ENCODE data around the gene CARD9. TPM values are rescaled to one million over a fixed set of nuclear protein-coding genes. Genes with fewer than 3 reads are reported as not detected.
"Not testable (repeated sequence)": the region's sequence is repeated elsewhere in the genome, so short reads cannot be mapped to it uniquely, and the experiment has no call there.

CARD9 gene
- total and polyA plus RNA-seq, 7 donors = 0.26 to 1.1 (median 0.56) TPM

- TF ChIP-seq CTCF (IDR thresholded peaks at IDR 0.05) = no peak
- peaks cover 25% of the 10 kb centered on the region for H3K4me1 ChIP-seq
- intact Hi-C loops (cut with DNase I) = loop anchor here (5.0 kb wide), 2 partner anchors 61 to 66 kb away; no protein-coding TSS in a partner anchor
- no peak for DNase-seq
- peak overlapping the region; percentile 94 for H3K27ac ChIP-seq
- no peak for ATAC-seq
- H3K9me3 ChIP-seq = no peaks in the 10 kb centered on the region
- H3K36me3 ChIP-seq (ENCODE audit: insufficient read depth in 1 of 2, low read depth in 1 of 2) = peaks cover 0 to 66% of the 10 kb centered on the region in 2 donors
- H3K27me3 ChIP-seq (ENCODE audit: insufficient read depth in 3 of 3, low read length in 2 of 3) = no peaks in the 10 kb centered on the region
- 28 to 42% (median 31%) methylated on average over 4 of the region's 4 CpGs for WGBS, 3 donors
- H3K4me3 ChIP-seq = peak overlapping the region; percentile 99
Measured at GRCh38 chr9:136411378-136411777, 37.9 kb upstream of the CARD9 start.

- ATAC-seq (peak; percentile 91 to 97 (median 92)), DNase-seq (peak; percentile 94 to 96)
- Histone ChIP-seq H3K4me1 (peaks cover 25% of the 10 kb centered on the region), H3K4me3 (peak within 1 kb of the TSS; percentile 99), H3K9me3 (no peaks in the 10 kb centered on the region), H3K36me3 (ENCODE audit: insufficient read depth in 1 of 2, low read depth in 1 of 2) (peaks cover 0 to 66% of the 10 kb centered on the region in 2 donors), H3K27ac (peak within 1 kb of the TSS; percentile 94), H3K27me3 (ENCODE audit: insufficient read depth in 3 of 3, low read length in 2 of 3) (no peaks in the 10 kb centered on the region)
- TF ChIP-seq CTCF (IDR thresholded peaks at IDR 0.05) = no peak
- WGBS, 3 donors = 0% methylated on average over 69 to 83 of the region's 83 CpGs
- intact Hi-C loops (cut with DNase I) = loop anchor here (5.0 kb wide), 2 partner anchors 62 to 67 kb away; no protein-coding TSS in a partner anchor
Measured at GRCh38 chr9:136410500-136411287, 37.2 kb upstream of the CARD9 start, which contains the start of the genes ENTR1 and PMPCA. TSS of gene ENTR1 (minus strand) at chr9:136410614. CDS start at chr9:136410397, 217 bp downstream. TSS of gene PMPCA (plus strand) at chr9:136410658. CDS start at chr9:136410669, 11 bp downstream.

GRCh38 chr9:136409557-136410455 lies 36.3 kb upstream of the CARD9 start:
- intact Hi-C loops (cut with DNase I) = loop anchor here (5.0 kb wide), 2 partner anchors 62 to 67 kb away; no protein-coding TSS in a partner anchor
- Histone ChIP-seq H3K36me3 (ENCODE audit: insufficient read depth in 1 of 2, low read depth in 1 of 2) (peaks cover 0 to 66% of the 10 kb centered on the region in 2 donors), H3K4me3 (peak overlapping the region; percentile 99), H3K27me3 (ENCODE audit: insufficient read depth in 3 of 3, low read length in 2 of 3) (no peaks in the 10 kb centered on the region), H3K9me3 (no peaks in the 10 kb centered on the region), H3K27ac (peak overlapping the region; percentile 94), H3K4me1 (peaks cover 25% of the 10 kb centered on the region)
- DNase-seq (no peak), ATAC-seq (peak; percentile 17 to 52 (median 50))
- 8 to 15% (median 8%) methylated on average over 37 to 71 of the region's 71 CpGs for WGBS, 3 donors
- no peak for TF ChIP-seq CTCF (IDR thresholded peaks at IDR 0.05)

GRCh38 chr9:136407911-136408310 lies 34.4 kb upstream of the CARD9 start:
- ATAC-seq (no peak), DNase-seq (no peak)
- no peaks in the 10 kb centered on the region for H3K9me3 ChIP-seq
- WGBS, 3 donors = 81 to 85% (median 83%) methylated on average over 7 of the region's 7 CpGs
- TF ChIP-seq CTCF (IDR thresholded peaks at IDR 0.05) = no peak
- no peaks in the 10 kb centered on the region for H3K27me3 ChIP-seq (ENCODE audit: insufficient read depth in 3 of 3, low read length in 2 of 3)
- H3K27ac ChIP-seq = no peak overlapping the region
- H3K36me3 ChIP-seq (ENCODE audit: insufficient read depth in 1 of 2, low read depth in 1 of 2) = peaks cover 0 to 61% of the 10 kb centered on the region in 2 donors
- H3K4me1 ChIP-seq = peaks cover 25% of the 10 kb centered on the region
- no peak overlapping the region for H3K4me3 ChIP-seq
- intact Hi-C loops (cut with DNase I) = loop anchor here in 1 of 2 donors (2.0 kb wide), 1 partner anchor 43 kb away; no protein-coding TSS in a partner anchor

GRCh38 chr9:136407061-136407460 lies 33.6 kb upstream of the CARD9 start:
- intact Hi-C loops (cut with DNase I) = loop anchor here in 1 of 2 donors (2.0 kb wide), 1 partner anchor 42 kb away; no protein-coding TSS in a partner anchor
- H3K27me3 ChIP-seq (ENCODE audit: insufficient read depth in 3 of 3, low read length in 2 of 3); H3K4me3 ChIP-seq; H3K27ac ChIP-seq; ATAC-seq; DNase-seq; H3K9me3 ChIP-seq: not testable (repeated sequence)
- peaks cover 19% of the 10 kb centered on the region for H3K4me1 ChIP-seq
- WGBS, 3 donors = 90 to 95% (median 94%) methylated on average over 28 of the region's 28 CpGs
- H3K36me3 ChIP-seq (ENCODE audit: insufficient read depth in 1 of 2, low read depth in 1 of 2) = peaks cover 0 to 59% of the 10 kb centered on the region in 2 donors

- intact Hi-C loops (cut with DNase I) = loop anchor here in 1 of 2 donors (2.0 kb wide), 1 partner anchor 41 kb away; no protein-coding TSS in a partner anchor
- DNase-seq = not testable (repeated sequence)
Measured at GRCh38 chr9:136405904-136406303, 32.4 kb upstream of the CARD9 start.

More at GRCh38 chr9:136405904-136406303, 32.4 kb upstream of the CARD9 start:
- not testable (repeated sequence) for H3K9me3 ChIP-seq; H3K27me3 ChIP-seq (ENCODE audit: insufficient read depth in 3 of 3, low read length in 2 of 3); H3K4me1 ChIP-seq; ATAC-seq; H3K4me3 ChIP-seq; H3K27ac ChIP-seq
- peaks cover 0 to 62% of the 10 kb centered on the region in 2 donors for H3K36me3 ChIP-seq (ENCODE audit: insufficient read depth in 1 of 2, low read depth in 1 of 2)
- WGBS, 3 donors = 89 to 91% (median 90%) methylated on average over 10 of the region's 10 CpGs

Data from psoas muscle (tissue), 8 donors.